Measurements from ENCODE around the gene PCDHGA7.

DNA sequence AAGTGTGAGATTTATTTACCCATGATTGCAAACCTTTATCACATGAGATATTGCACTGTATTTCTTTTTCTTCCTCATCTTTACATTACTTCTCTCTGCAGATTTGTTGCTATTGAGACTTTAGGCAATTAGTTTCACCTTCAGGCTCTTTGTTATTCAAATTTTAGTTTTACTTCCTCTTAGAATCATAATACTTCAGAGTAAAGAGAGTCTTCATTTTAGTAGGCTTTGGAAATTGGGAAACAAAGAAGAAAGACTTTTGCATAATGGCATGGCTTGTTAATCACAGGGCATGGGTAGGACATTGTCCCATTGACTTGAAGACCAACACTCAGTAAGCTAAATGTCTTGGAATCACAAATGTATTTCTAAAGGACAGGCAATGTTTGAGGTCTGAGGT, 19.8 kb upstream of the PCDHGA7 start:
- TF ChIP-seq, protein P1, sequence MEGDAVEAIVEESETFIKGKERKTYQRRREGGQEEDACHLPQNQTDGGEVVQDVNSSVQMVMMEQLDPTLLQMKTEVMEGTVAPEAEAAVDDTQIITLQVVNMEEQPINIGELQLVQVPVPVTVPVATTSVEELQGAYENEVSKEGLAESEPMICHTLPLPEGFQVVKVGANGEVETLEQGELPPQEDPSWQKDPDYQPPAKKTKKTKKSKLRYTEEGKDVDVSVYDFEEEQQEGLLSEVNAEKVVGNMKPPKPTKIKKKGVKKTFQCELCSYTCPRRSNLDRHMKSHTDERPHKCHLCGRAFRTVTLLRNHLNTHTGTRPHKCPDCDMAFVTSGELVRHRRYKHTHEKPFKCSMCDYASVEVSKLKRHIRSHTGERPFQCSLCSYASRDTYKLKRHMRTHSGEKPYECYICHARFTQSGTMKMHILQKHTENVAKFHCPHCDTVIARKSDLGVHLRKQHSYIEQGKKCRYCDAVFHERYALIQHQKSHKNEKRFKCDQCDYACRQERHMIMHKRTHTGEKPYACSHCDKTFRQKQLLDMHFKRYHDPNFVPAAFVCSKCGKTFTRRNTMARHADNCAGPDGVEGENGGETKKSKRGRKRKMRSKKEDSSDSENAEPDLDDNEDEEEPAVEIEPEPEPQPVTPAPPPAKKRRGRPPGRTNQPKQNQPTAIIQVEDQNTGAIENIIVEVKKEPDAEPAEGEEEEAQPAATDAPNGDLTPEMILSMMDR (IDR thresholded peaks at IDR 0.05), result no peak
- TF ChIP-seq POLR2A (IDR thresholded peaks at IDR 0.05), result no peak

All from right lobe of liver (tissue), 4 donors.